ENCODE measurements around the gene UQCRH.
A peak's percentile ranks its signal among the peaks of the same experiment; 100 is the strongest.
"Not testable (repeated sequence)": the region's sequence is repeated elsewhere in the genome, so short reads cannot be mapped to it uniquely, and the experiment has no call there.

The UQCRH gene

GRCh38 chr1:46333300-46334029 is 30.0 kb downstream of the UQCRH start:
- DNase-seq: no peak

- DNase-seq: no peak
Observed at GRCh38 chr1:46334030-46334384, 30.5 kb downstream of the UQCRH start.

GRCh38 chr1:46335081-46335480 is 31.6 kb downstream of the UQCRH start:
- DNase-seq: no peak

GRCh38 chr1:46337409-46337808 is 33.9 kb downstream of the UQCRH start:
- not testable (repeated sequence) for DNase-seq

GRCh38 chr1:46340404-46341221 is 37.1 kb downstream of the UQCRH start, which contains the start of gene NSUN4:
TSS of gene NSUN4 (plus strand) at chr1:46340807. CDS start at chr1:46340827, 20 bp downstream.
- DNase-seq: peak; percentile 60 to 95 (median 87)

- DNase-seq: peak in 1 of 58 donors; percentile 31
Observed at GRCh38 chr1:46341222-46342083, 38.0 kb downstream of the UQCRH start.

GRCh38 chr1:46342084-46342656 is 38.7 kb downstream of the UQCRH start:
- DNase-seq: no peak

GRCh38 chr1:46342677-46343350 is 39.3 kb downstream of the UQCRH start:
- DNase-seq: no peak

GRCh38 chr1:46343351-46343695 is 39.8 kb downstream of the UQCRH start:
- DNase-seq: no peak

GRCh38 chr1:46343705-46344104 is 40.2 kb downstream of the UQCRH start:
- no peak for DNase-seq

- DNase-seq: no peak
Observed at GRCh38 chr1:46344481-46344880, 41.0 kb downstream of the UQCRH start.

GRCh38 chr1:46345281-46345680 is 41.8 kb downstream of the UQCRH start:
- no peak for DNase-seq

- no peak for DNase-seq
Observed at GRCh38 chr1:46352363-46352762, 48.9 kb downstream of the UQCRH start.

- DNase-seq: not testable (repeated sequence)
Observed at GRCh38 chr1:46355920-46356319, 52.4 kb downstream of the UQCRH start.

GRCh38 chr1:46362158-46362557 is 58.7 kb downstream of the UQCRH start:
- peak in 1 of 58 donors; percentile 7 for DNase-seq

GRCh38 chr1:46363121-46363520 is 59.6 kb downstream of the UQCRH start:
- no peak for DNase-seq

GRCh38 chr1:46364612-46365011 is 61.1 kb downstream of the UQCRH start:
- no peak for DNase-seq

GRCh38 chr1:46365796-46366195 is 62.3 kb downstream of the UQCRH start:
- not testable (repeated sequence) for DNase-seq

Data from anterior cingulate cortex (tissue), 58 donors.